ENCODE data around the gene KBTBD2. TPM values are rescaled to one million over a fixed set of nuclear protein-coding genes. Genes with fewer than 3 reads are reported as not detected.

Gene KBTBD2
- total and polyA plus RNA-seq, 2 experiments from 2014 or later, result 11.6 to 34.9 TPM

DNA sequence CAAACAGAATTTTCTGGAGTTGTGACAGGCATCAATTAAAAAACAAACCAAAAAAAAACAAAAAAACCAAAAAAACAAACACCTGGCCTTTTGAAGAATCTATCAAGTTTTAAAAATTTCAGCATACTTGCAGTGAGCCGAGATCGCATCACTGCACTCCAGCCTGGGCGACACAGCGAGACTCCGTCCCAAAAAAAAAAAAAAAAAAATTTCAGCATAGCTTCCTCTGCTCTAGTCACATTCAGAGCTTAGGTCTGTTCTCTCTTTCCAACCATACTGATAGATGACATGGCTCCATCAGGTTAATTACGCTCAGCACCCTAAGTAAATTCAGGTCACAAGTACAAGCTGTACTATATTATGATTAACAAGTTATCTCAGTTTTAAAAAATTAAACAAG lies 3.1 kb downstream of the KBTBD2 start:
- H3K4me1 Mint-ChIP-seq, result peaks cover 37% of the 10 kb centered on the region
- Histone ChIP-seq H2AFZ (no peak overlapping the region), H3K27me3 (ENCODE audit: insufficient read depth) (no peaks in the 10 kb centered on the region), H4K20me1 (replicated peaks; ENCODE audit: insufficient read depth) (peaks cover 48% of the 10 kb centered on the region), H3K4me2 (no peak overlapping the region), H3K79me2 (replicated peaks; ENCODE audit: insufficient read depth) (peaks cover 74% of the 10 kb centered on the region), H3K27ac (ENCODE audit: low read depth) (no peak overlapping the region), H3K4me1 (ENCODE audit: insufficient read depth) (peaks cover 19% of the 10 kb centered on the region), H3K9me2 (ENCODE audit: insufficient read depth) (no peaks in the 10 kb centered on the region), H3F3A (replicated peaks; ENCODE audit: low read depth) (peaks cover 15% of the 10 kb centered on the region; the same call in 1 of the 2 replicates), H3K36me3 (ENCODE audit: insufficient read depth) (no peaks in the 10 kb centered on the region), H3K4me3 (no peak overlapping the region)
- TF ChIP-seq EZH2 (IDR thresholded peaks at IDR 0.05; ENCODE audit: low read depth, unreplicated experiment) (no peak), ZNF114 (CRISPR knock-in tag; IDR thresholded peaks at IDR 0.05) (no peak)
- TF ChIP-seq, protein P1, sequence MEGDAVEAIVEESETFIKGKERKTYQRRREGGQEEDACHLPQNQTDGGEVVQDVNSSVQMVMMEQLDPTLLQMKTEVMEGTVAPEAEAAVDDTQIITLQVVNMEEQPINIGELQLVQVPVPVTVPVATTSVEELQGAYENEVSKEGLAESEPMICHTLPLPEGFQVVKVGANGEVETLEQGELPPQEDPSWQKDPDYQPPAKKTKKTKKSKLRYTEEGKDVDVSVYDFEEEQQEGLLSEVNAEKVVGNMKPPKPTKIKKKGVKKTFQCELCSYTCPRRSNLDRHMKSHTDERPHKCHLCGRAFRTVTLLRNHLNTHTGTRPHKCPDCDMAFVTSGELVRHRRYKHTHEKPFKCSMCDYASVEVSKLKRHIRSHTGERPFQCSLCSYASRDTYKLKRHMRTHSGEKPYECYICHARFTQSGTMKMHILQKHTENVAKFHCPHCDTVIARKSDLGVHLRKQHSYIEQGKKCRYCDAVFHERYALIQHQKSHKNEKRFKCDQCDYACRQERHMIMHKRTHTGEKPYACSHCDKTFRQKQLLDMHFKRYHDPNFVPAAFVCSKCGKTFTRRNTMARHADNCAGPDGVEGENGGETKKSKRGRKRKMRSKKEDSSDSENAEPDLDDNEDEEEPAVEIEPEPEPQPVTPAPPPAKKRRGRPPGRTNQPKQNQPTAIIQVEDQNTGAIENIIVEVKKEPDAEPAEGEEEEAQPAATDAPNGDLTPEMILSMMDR (conservative IDR thresholded peaks at IDR 0.05; ENCODE audit: low read depth in 2 of 2), result no peak
- peaks cover 2% of the 10 kb centered on the region; the same call in 1 of the 3 replicates for H3K36me3 Mint-ChIP-seq (ENCODE audit: low read depth)
- no peak for DNase-seq (ENCODE audit: low spot score)
- no peak overlapping the region for H3K4me3 Mint-ChIP-seq
- H3K9me3 Mint-ChIP-seq, result no peaks in the 10 kb centered on the region
- no peak overlapping the region for H3K27ac Mint-ChIP-seq
- H3K27me3 Mint-ChIP-seq (ENCODE audit: insufficient read depth, low read depth, poor library complexity), result peaks cover 9% of the 10 kb centered on the region
- no peak for ATAC-seq

DNA sequence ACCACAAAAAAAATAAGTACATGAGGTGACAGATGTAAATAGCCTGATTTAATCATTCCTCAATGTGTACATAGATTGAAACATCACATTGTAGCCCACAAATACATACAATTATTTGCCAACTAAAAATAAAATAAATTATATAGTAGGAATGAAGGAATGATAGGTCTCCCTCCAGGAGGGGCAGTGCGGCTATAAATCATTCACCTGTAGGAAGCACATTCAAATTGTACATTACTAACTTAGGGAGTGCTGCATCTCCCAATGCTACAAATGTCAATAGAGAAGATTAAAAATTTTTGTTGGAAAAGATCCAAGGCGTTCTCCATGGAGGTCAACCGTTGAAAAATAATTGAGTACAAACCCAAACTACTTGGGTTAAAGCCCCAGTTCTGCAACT lies 4.2 kb downstream of the KBTBD2 start:
- no peak overlapping the region for H3K4me2 ChIP-seq
- TF ChIP-seq EZH2 (IDR thresholded peaks at IDR 0.05; ENCODE audit: low read depth, unreplicated experiment) (no peak), CREB1 (CRISPR knock-in tag; IDR thresholded peaks at IDR 0.05; ENCODE audit: low read depth) (no peak), REST (IDR thresholded peaks at IDR 0.05; ENCODE audit: unreplicated experiment) (no peak), STAT1 (IDR thresholded peaks at IDR 0.05; ENCODE audit: unreplicated experiment) (no peak), ZNF462 (CRISPR knock-in tag; IDR thresholded peaks at IDR 0.05) (no peak)
- TF ChIP-seq, protein P1 (conservative IDR thresholded peaks at IDR 0.05; ENCODE audit: low read depth in 2 of 2), result no peak

More for the DNA sequence above, 4.2 kb downstream of the KBTBD2 start:
- Mint-ChIP-seq H3K4me1 (peaks cover 27% of the 10 kb centered on the region), H3K9me3 (no peaks in the 10 kb centered on the region), H3K36me3 (ENCODE audit: low read depth) (peaks cover 2% of the 10 kb centered on the region; the same call in 1 of the 3 replicates), H3K27ac (no peak overlapping the region), H3K27me3 (ENCODE audit: insufficient read depth, low read depth, poor library complexity) (peaks cover 9% of the 10 kb centered on the region), H3K4me3 (no peak overlapping the region)
- ATAC-seq, result no peak
- DNase-seq (ENCODE audit: low spot score), result no peak
- no peaks in the 10 kb centered on the region for H3K27me3 ChIP-seq (ENCODE audit: insufficient read depth)
- H3K9me2 ChIP-seq (ENCODE audit: insufficient read depth), result no peaks in the 10 kb centered on the region
- H3K27ac ChIP-seq (ENCODE audit: low read depth), result no peak overlapping the region
- no peak overlapping the region for H3K4me3 ChIP-seq
- H2AFZ ChIP-seq, result no peak overlapping the region
- H4K20me1 ChIP-seq (replicated peaks; ENCODE audit: insufficient read depth), result peaks cover 59% of the 10 kb centered on the region
- H3K36me3 ChIP-seq (ENCODE audit: insufficient read depth), result no peaks in the 10 kb centered on the region
- H3K79me2 ChIP-seq (replicated peaks; ENCODE audit: insufficient read depth), result peaks cover 85% of the 10 kb centered on the region
- H3K4me1 ChIP-seq (ENCODE audit: insufficient read depth), result peaks cover 10% of the 10 kb centered on the region
- peaks cover 6% of the 10 kb centered on the region; the same call in 1 of the 2 replicates for H3F3A ChIP-seq (replicated peaks; ENCODE audit: low read depth)
